ENCODE results near the gene FAM3D.

- no peak for TF ChIP-seq EZH2 (IDR thresholded peaks at IDR 0.05; ENCODE audit: low read length, unreplicated experiment)
- TF ChIP-seq, protein P1, sequence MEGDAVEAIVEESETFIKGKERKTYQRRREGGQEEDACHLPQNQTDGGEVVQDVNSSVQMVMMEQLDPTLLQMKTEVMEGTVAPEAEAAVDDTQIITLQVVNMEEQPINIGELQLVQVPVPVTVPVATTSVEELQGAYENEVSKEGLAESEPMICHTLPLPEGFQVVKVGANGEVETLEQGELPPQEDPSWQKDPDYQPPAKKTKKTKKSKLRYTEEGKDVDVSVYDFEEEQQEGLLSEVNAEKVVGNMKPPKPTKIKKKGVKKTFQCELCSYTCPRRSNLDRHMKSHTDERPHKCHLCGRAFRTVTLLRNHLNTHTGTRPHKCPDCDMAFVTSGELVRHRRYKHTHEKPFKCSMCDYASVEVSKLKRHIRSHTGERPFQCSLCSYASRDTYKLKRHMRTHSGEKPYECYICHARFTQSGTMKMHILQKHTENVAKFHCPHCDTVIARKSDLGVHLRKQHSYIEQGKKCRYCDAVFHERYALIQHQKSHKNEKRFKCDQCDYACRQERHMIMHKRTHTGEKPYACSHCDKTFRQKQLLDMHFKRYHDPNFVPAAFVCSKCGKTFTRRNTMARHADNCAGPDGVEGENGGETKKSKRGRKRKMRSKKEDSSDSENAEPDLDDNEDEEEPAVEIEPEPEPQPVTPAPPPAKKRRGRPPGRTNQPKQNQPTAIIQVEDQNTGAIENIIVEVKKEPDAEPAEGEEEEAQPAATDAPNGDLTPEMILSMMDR (conservative IDR thresholded peaks at IDR 0.05; ENCODE audit: low read depth, low read length), result no peak
Measured at GRCh38 chr3:58651276-58651675, 15.3 kb downstream of the FAM3D start.
